K562 (cell line): Measurements from ENCODE around the gene CD84. TPM values are rescaled to one million over a fixed set of nuclear protein-coding genes. Genes with fewer than 3 reads are reported as not detected.

ENCODE experiments used
- ELF4 ChIP-seq: fragments of 450-650 bp; formaldehyde crosslinking; IDR thresholded peaks from 2 replicates; pipeline ENCODE4 v1.4.0; 2022; ENCODE audit warnings: missing genetic modification characterization
- JUN ChIP-seq, 2 experiments: sonication (generic) in 1 of 2; formaldehyde crosslinking in 1 of 2; IDR thresholded peaks; 2 replicates each; pipeline versions ENCODE4 v1.6.1 to v1.8.0; 2012 to 2022; ENCODE audit warnings: borderline replicate concordance in 2 of 2, mild to moderate bottlenecking in 2 of 2, improper control_type of control experiment in 1 of 2, low read depth in 1 of 2, low read length in 1 of 2, missing genetic modification reagents in 1 of 2
- MEIS2 ChIP-seq: fragments of 450-650 bp; IDR thresholded peaks from 2 replicates; pipeline ENCODE4 v1.6.1; 2014; ENCODE audit warnings: mild to moderate bottlenecking; ENCODE audit not compliant: partially characterized antibody
- NFIC ChIP-seq: fragments of 450-650 bp; IDR thresholded peaks from 2 replicates; pipeline ENCODE4 v1.6.1; 2017; ENCODE audit warnings: mild to moderate bottlenecking, inconsistent platforms
- RAD21 ChIP-seq, 2 experiments: fragments of 250-450 bp in 1 of 2; fragments of 450-650 bp in 1 of 2; sonication (Bioruptor Pico) in 1 of 2; formaldehyde crosslinking in 1 of 2; IDR thresholded peaks in 1 of 2; conservative IDR thresholded peaks in 1 of 2; 2 replicates each; pipeline versions ENCODE4 v1.4.0 to v1.8.0; 2020 to 2022; ENCODE audit warnings: mild to moderate bottlenecking in 2 of 2, moderate library complexity in 1 of 2
- ZBTB49 ChIP-seq: sonication (generic); formaldehyde crosslinking; IDR thresholded peaks from 2 replicates; pipeline ENCODE4 v1.8.0; 2022; ENCODE audit warnings: missing genetic modification reagents, mild to moderate bottlenecking, borderline replicate concordance
- ZNF589 ChIP-seq: fragments of 200-800 bp; sonication (Bioruptor generic); IDR thresholded peaks from 2 replicates; pipeline ENCODE4 v1.6.1; 2016; ENCODE audit warnings: low read depth, missing genetic modification characterization, missing compliant biosample characterization
- polyA plus RNA-seq, 8 experiments: library from polyadenylated mRNA; depleted of rRNA in 4 of 8; stranded (reverse) in 5 of 8; unstranded in 3 of 8; fragments of >200 nt; fragmentation: Nextera tagmentation in 2 of 8; fragmentation: Illumina TruSeq in 1 of 8; extraction: Ambion mirVana in 2 of 8; extraction: Trizol in 1 of 8; gene quantifications; 2 replicates each; pipeline versions ENCODE4 v1.2.1 to v1.2.3, GENCODE V29; 2011 to 2014; ENCODE audit warnings: inconsistent platforms in 1 of 8, missing spikeins in 1 of 8
- total RNA-seq, 7 experiments: library from RNA; depleted of rRNA in 6 of 7; stranded (reverse); fragments of >200 nt in 6 of 7; fragmentation: Illumina TruSeq in 2 of 7; extraction: Trizol in 2 of 7; gene quantifications; 2 replicates each; pipeline versions ENCODE4 v1.2.1 to v1.2.3, GENCODE V29; 2011 to 2021; ENCODE audit warnings: low replicate concordance in 1 of 7
- TF ChIP-seq, protein P1 (sequence below), 2 experiments: IDR thresholded peaks in 1 of 2; conservative IDR thresholded peaks in 1 of 2; 2 replicates each; pipeline ENCODE4 v1.6.1; 2016; ENCODE audit warnings: low read depth in 2 of 2, mild to moderate bottlenecking in 1 of 2, missing compliant biosample characterization in 1 of 2, missing genetic modification characterization in 1 of 2, moderate library complexity in 1 of 2

Gene CD84
- total and polyA plus RNA-seq, 9 of the 15 experiments (the other 6 are each of a cell fraction or from before 2014, with no cell fraction given) = 0.82 to 6.8 (median 2.0) TPM

DNA sequence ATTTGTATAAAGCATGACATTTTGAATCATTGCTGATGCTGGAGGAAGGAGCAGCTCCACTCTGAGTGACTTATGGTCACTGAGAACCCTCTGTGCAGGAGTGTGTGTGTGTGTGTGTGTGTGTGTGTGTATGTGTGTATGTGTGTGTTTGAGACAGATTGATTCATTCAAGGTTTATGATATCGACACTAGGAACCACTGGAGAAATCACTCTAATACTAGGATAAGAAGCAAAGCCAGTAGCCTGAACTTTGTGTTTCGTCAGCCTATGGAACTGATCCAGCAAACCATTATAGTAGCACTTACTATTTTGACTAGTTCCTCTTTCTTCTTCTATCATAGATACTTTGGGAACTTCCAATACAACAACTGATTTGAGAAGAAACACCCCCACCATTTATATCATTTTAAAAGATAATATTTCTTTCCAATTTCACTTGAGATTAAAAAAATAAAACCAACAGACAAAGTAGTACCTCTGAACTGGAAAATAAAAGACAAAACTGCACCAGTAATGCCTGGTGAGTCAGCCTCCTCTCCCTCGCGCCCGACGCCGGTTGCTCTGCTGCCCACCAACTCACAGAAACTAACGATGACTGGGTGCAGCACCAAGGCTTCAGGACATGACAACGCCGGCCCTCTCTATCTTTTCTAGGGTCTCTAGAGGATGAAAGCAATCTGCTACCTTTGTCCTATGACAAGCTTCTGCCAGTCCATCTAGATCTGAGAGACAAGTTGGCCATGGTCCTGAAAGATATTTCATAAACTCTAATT, 46.6 kb upstream of the CD84 start (continued):
- TF ChIP-seq MEIS2 (peak; percentile 5), RAD21 (CRISPR knock-in tag; conservative IDR thresholded peaks at IDR 0.05 in 1 of 2, IDR thresholded peaks at IDR 0.05 in 1 of 2) (0 out of 4 replicates have a peak, but pooled peaks of 1 of the 2 experiments have one; percentile 3), JUN (IDR thresholded peaks at IDR 0.05; ENCODE audit: borderline replicate concordance, low read depth, low read length) (0 out of 2 replicates have a peak, but pooled peaks have one; percentile 12), JUN (CRISPR knock-in tag; IDR thresholded peaks at IDR 0.05; ENCODE audit: borderline replicate concordance) (no peak), ELF4 (CRISPR knock-in tag) (0 out of 2 replicates have a peak, but pooled peaks have one; percentile 44), ZBTB49 (CRISPR knock-in tag) (no peak), NFIC (peak; percentile 22; the same call in 1 of the 2 replicates), ZNF589 (CRISPR knock-in tag) (no peak)
- TF ChIP-seq, protein P1, sequence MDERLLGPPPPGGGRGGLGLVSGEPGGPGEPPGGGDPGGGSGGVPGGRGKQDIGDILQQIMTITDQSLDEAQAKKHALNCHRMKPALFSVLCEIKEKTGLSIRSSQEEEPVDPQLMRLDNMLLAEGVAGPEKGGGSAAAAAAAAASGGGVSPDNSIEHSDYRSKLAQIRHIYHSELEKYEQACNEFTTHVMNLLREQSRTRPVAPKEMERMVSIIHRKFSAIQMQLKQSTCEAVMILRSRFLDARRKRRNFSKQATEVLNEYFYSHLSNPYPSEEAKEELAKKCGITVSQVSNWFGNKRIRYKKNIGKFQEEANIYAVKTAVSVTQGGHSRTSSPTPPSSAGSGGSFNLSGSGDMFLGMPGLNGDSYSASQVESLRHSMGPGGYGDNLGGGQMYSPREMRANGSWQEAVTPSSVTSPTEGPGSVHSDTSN (CRISPR knock-in tag; IDR thresholded peaks at IDR 0.05; ENCODE audit: low read depth) = no peak
- TF ChIP-seq, protein P1 (tag; conservative IDR thresholded peaks at IDR 0.05; ENCODE audit: low read depth) = peak; percentile 54; the same call in 1 of the 2 replicates
